Smooth muscle cell (in vitro differentiated cells): ENCODE measurements around the gene TSSC4. TPM values are rescaled to one million over a fixed set of nuclear protein-coding genes. Genes with fewer than 3 reads are reported as not detected.

Experiments used
- DNase-seq: peaks from one replicate; lab custom pipeline; 2025; ENCODE audit not compliant: unreplicated experiment; lab: John Stamatoyannopoulos, UW
- H2AFZ ChIP-seq: fragments of 200-600 bp; sonication (generic); 2 replicates; pipeline ENCODE4 v1.6.0; 2016; ENCODE audit warnings: antibody characterized with exemption, low read depth, mild to moderate bottlenecking
- H3F3A ChIP-seq: fragments of 200-600 bp; sonication (generic); 2 replicates; pipeline ENCODE4 v1.6.0; 2017; ENCODE audit warnings: antibody characterized with exemption, low read depth
- H3K27ac ChIP-seq: fragments of 200-600 bp; sonication (generic); 2 replicates; pipeline ENCODE4 v1.5.1; 2016; ENCODE audit warnings: low read depth, mild to moderate bottlenecking
- H3K27me3 ChIP-seq: fragments of 200-600 bp; sonication (generic); 2 replicates; pipeline ENCODE4 v1.6.1; 2016; ENCODE audit warnings: low read depth, mild to moderate bottlenecking
- H3K36me3 ChIP-seq: fragments of 200-600 bp; sonication (generic); 2 replicates; pipeline ENCODE4 v1.5.1; 2016; ENCODE audit warnings: low read depth
- H3K4me1 ChIP-seq: fragments of 200-600 bp; sonication (generic); 2 replicates; pipeline ENCODE4 v1.5.1; 2016; ENCODE audit warnings: low read depth
- H3K4me2 ChIP-seq: fragments of 200-600 bp; sonication (generic); 2 replicates; pipeline ENCODE4 v1.6.0; 2016; ENCODE audit warnings: mild to moderate bottlenecking
- H3K4me3 ChIP-seq: fragments of 200-600 bp; sonication (generic); 2 replicates; pipeline ENCODE4 v1.5.1; 2016; ENCODE audit warnings: mild to moderate bottlenecking
- H3K79me2 ChIP-seq: fragments of 200-600 bp; sonication (generic); 2 replicates; pipeline ENCODE4 v1.6.0; 2016; ENCODE audit warnings: low read depth, mild to moderate bottlenecking
- H3K9ac ChIP-seq: fragments of 200-600 bp; sonication (generic); 2 replicates; pipeline ENCODE4 v1.6.0; 2016; ENCODE audit warnings: low read depth
- H3K9me3 ChIP-seq: fragments of 200-600 bp; sonication (generic); replicated peaks from 2 replicates; pipeline ENCODE4 v1.5.1; 2016; ENCODE audit warnings: low read depth
- H4K20me1 ChIP-seq: fragments of 200-600 bp; sonication (generic); 2 replicates; pipeline ENCODE4 v1.6.0; 2016; ENCODE audit warnings: low read depth
- WGBS: methylation state at CpG from one replicate; pipeline ENCODE4 v1.1.7; 2016; ENCODE audit warnings: low lambda C conversion rate; 5-methylcytosine and 5-hydroxymethylcytosine counted together
- polyA plus RNA-seq: library from polyadenylated mRNA; unstranded; fragments of >200 nt; fragmentation: Nextera tagmentation; extraction: Ambion mirVana; gene quantifications from 2 replicates; pipeline ENCODE4 v1.2.1, GENCODE V29; 2016
- total RNA-seq: library from RNA; depleted of rRNA; stranded (reverse); fragments of >200 nt; gene quantifications from 2 replicates; pipeline ENCODE4 v1.2.3, GENCODE V29; 2014
- TF ChIP-seq, protein P1 (sequence below): fragments of 200-600 bp; sonication (generic); IDR thresholded peaks from 2 replicates; pipeline ENCODE4 v1.5.1; 2017; ENCODE audit warnings: borderline replicate concordance, mild to moderate bottlenecking, antibody characterized with exemption; ENCODE audit not compliant: insufficient read depth, poor library complexity, severe bottlenecking

TSSC4 gene
- total and polyA plus RNA-seq, 2 experiments from 2014 or later: 32.5 to 82.3 TPM

DNA sequence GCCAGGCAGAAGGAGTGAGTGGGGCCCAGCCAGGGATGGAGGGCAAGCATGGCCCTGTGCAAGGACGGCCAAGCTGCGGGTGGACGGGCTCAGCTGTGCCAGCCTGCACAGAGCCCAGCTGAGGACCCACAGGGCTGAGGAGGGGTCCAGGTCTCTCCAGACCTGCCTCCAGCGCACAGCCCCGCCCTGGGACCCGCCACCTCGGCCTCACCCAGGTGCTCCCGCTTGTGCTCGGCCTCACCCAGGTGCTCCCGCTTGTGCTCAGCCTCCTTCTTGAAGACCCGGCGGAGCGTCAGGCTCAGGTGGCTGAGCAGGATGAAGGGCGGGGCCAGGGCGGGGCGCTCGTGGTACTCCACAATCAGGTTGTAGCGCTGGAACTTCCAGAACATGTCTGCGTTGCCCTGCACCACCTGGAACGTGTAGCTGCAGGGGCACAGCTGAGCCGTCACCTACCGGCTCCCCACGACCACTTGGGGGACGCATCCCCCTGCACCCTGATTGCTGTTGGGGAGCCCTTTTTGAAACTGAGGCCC, 6.4 kb downstream of the TSSC4 start:
- DNase-seq: no peak
- Histone ChIP-seq H3F3A (no peaks in the 10 kb centered on the region), H3K27me3 (no peaks in the 10 kb centered on the region), H3K36me3 (no peaks in the 10 kb centered on the region), H3K4me2 (no peak overlapping the region), H3K27ac (no peak overlapping the region), H3K9ac (no peak overlapping the region), H3K9me3 (no peaks in the 10 kb centered on the region), H3K79me2 (peaks cover 5% of the 10 kb centered on the region), H4K20me1 (no peaks in the 10 kb centered on the region), H2AFZ (no peak overlapping the region), H3K4me3 (no peak overlapping the region), H3K4me1 (no peaks in the 10 kb centered on the region)
- TF ChIP-seq, protein P1, sequence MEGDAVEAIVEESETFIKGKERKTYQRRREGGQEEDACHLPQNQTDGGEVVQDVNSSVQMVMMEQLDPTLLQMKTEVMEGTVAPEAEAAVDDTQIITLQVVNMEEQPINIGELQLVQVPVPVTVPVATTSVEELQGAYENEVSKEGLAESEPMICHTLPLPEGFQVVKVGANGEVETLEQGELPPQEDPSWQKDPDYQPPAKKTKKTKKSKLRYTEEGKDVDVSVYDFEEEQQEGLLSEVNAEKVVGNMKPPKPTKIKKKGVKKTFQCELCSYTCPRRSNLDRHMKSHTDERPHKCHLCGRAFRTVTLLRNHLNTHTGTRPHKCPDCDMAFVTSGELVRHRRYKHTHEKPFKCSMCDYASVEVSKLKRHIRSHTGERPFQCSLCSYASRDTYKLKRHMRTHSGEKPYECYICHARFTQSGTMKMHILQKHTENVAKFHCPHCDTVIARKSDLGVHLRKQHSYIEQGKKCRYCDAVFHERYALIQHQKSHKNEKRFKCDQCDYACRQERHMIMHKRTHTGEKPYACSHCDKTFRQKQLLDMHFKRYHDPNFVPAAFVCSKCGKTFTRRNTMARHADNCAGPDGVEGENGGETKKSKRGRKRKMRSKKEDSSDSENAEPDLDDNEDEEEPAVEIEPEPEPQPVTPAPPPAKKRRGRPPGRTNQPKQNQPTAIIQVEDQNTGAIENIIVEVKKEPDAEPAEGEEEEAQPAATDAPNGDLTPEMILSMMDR: no peak
- 92% methylated on average over 17 of the region's 24 CpGs for WGBS

DNA sequence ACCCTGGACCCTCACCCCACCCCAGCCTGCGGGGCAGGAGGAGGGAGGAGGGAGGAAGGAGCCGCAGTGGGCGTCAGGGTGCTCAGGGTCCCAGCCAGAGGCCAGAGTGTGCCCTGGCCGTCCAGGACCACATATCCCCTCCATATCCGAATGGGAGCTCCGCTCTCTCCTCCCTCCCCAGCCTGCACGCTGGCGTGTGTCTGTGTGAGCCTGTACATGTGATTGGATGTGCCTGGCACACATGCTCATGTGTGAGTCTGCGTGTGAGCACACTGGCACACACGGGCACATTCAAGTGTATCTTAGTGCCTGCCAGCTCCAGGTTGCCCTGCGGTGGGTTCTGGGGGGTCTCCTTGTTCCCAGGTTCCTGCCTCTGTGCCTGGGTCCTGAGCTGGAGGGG, 8.1 kb downstream of the TSSC4 start:
- H3K36me3 ChIP-seq: no peaks in the 10 kb centered on the region
- no peak overlapping the region for H3K4me3 ChIP-seq
- no peaks in the 10 kb centered on the region for H4K20me1 ChIP-seq
- H2AFZ ChIP-seq: no peak overlapping the region
- no peak for DNase-seq
- no peak overlapping the region for H3K9ac ChIP-seq
- no peaks in the 10 kb centered on the region for H3K4me1 ChIP-seq
- no peaks in the 10 kb centered on the region for H3K9me3 ChIP-seq
- no peaks in the 10 kb centered on the region for H3F3A ChIP-seq
- TF ChIP-seq, protein P1: no peak
- H3K79me2 ChIP-seq: no peaks in the 10 kb centered on the region
- 89% methylated on average over 11 of the region's 11 CpGs for WGBS
- no peaks in the 10 kb centered on the region for H3K27me3 ChIP-seq
- H3K27ac ChIP-seq: no peak overlapping the region
- no peak overlapping the region for H3K4me2 ChIP-seq

DNA sequence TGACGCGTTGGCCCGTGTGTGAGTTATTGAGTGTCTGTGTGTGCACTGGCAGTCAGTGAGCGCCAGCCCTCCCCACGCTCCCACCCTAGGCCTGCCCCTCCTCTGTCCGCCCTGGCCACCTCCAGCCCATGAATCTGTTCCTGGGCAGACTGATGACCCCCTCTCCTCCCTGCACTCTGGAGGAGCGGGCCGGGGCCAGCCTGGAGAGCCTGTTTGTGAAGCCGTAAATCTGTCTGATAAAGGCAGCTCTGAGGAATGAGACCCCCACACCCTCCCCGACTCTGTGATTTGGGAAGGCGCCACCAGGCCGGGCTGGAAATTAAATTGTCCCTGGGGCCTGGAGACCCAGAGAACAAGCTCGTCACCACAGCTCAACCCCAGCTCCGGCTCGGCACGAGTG, 8.6 kb downstream of the TSSC4 start:
- DNase-seq: no peak
- Histone ChIP-seq H3K4me3 (no peak overlapping the region), H3K4me2 (no peak overlapping the region), H3K9me3 (no peaks in the 10 kb centered on the region), H3K27me3 (no peaks in the 10 kb centered on the region), H3F3A (no peaks in the 10 kb centered on the region), H3K79me2 (no peaks in the 10 kb centered on the region), H3K36me3 (no peaks in the 10 kb centered on the region), H3K9ac (no peak overlapping the region), H4K20me1 (no peaks in the 10 kb centered on the region), H2AFZ (no peak overlapping the region), H3K4me1 (no peaks in the 10 kb centered on the region), H3K27ac (no peak overlapping the region)
- TF ChIP-seq, protein P1: no peak
- WGBS: 56% methylated on average over 14 of the region's 16 CpGs
